Activated naive CD8-positive, alpha-beta T cell (primary cell): ENCODE data around the gene AFDN.

Experiments used
- H3K27ac Mint-ChIP-seq: one replicate; pipeline ENCODE4 v1.8.0; 2021; ENCODE audit warnings: mixed read lengths
- H3K27me3 Mint-ChIP-seq: one replicate; pipeline ENCODE4 v1.8.0; 2021; ENCODE audit warnings: mixed read lengths
- H3K36me3 Mint-ChIP-seq: one replicate; pipeline ENCODE4 v1.8.0; 2021; ENCODE audit warnings: mixed read lengths
- H3K4me1 Mint-ChIP-seq: one replicate; pipeline ENCODE4 v1.8.0; 2021; ENCODE audit warnings: low read depth, mixed read lengths
- H3K4me3 Mint-ChIP-seq: one replicate; pipeline ENCODE4 v1.8.0; 2021; ENCODE audit warnings: mild to moderate bottlenecking, mixed read lengths
- H3K9me3 Mint-ChIP-seq: one replicate; pipeline ENCODE4 v1.8.0; 2021; ENCODE audit warnings: low read depth, mixed read lengths

Gene AFDN

DNA sequence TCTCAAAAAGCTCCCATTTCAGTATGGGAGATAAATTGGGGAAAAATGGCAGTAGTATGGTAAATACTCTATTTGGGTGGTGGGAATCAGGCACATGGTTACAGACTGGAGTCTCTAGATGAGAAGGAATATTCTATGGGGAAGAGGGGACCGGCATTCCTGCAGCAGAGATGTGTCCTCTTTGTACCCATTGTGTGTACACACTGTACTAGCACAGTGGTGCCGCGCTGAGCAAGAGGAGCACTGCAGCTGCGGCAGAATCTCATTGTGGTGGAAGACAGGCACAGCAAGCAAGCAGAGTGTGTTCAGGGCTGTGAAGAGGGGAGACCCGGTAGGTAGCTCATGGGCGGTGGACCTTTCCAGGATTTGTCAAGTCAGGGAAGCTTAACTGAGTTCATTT lies 13.0 kb downstream of the AFDN start:
- Mint-ChIP-seq H3K27ac (no peak overlapping the region), H3K4me3 (no peak overlapping the region), H3K36me3 (no peaks in the 10 kb centered on the region), H3K9me3 (no peaks in the 10 kb centered on the region), H3K4me1 (no peaks in the 10 kb centered on the region), H3K27me3 (peaks cover 20% of the 10 kb centered on the region)

DNA sequence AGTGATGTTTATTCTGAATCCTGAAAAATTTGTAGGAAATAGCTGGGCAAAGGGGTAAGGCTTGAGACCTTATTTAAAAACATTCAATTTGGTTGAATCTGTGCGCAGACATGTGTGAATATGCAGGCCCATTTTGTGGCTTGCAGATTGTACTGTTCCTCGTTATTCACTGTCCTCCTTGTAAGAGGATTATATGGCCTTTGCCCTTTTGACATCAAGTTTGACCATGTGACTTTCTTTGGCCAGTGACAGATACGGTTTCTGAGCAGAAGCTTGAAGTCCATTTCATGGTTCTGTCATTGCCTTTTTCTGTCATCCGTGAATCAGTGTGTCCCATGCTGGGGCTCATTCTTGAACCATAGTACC lies 13.4 kb downstream of the AFDN start:
- Mint-ChIP-seq H3K27ac (no peak overlapping the region), H3K4me3 (no peak overlapping the region), H3K27me3 (peaks cover 17% of the 10 kb centered on the region), H3K4me1 (no peaks in the 10 kb centered on the region), H3K9me3 (no peaks in the 10 kb centered on the region), H3K36me3 (no peaks in the 10 kb centered on the region)

DNA sequence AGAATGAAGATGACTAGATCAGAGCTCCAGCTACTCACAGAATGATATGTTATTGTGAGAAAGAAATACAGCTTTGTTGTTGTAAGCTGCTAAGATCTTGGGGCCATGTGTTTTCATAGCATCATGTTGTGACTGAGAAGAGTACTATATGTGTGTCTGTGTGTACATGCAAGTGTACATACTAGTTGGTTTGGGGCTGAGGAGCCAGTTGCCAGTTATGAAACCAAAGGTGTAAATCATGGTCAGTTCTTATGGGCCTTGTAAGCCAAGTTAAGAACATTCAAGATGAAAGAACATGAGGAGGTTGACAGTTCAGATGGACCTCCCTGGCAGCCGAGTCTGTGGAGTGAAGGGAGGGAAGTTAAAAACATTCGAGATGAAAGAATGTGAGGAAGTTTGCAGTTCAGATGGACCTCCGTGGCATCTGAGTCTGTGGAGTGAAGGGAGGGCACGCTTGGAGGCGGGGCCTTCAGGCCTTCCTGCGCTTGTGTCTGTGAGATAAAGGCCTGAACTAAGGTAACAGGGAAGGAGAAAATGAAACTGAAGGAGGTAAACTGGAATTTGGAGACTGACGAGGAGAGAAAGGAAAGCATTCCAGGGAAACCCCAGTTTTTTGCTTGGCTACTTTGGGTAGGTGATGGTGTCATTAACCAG lies 13.9 kb downstream of the AFDN start:
- H3K36me3 Mint-ChIP-seq, result no peaks in the 10 kb centered on the region
- H3K27me3 Mint-ChIP-seq, result peaks cover 16% of the 10 kb centered on the region
- H3K4me1 Mint-ChIP-seq, result no peaks in the 10 kb centered on the region
- no peak overlapping the region for H3K4me3 Mint-ChIP-seq
- H3K9me3 Mint-ChIP-seq, result no peaks in the 10 kb centered on the region
- no peak overlapping the region for H3K27ac Mint-ChIP-seq

DNA sequence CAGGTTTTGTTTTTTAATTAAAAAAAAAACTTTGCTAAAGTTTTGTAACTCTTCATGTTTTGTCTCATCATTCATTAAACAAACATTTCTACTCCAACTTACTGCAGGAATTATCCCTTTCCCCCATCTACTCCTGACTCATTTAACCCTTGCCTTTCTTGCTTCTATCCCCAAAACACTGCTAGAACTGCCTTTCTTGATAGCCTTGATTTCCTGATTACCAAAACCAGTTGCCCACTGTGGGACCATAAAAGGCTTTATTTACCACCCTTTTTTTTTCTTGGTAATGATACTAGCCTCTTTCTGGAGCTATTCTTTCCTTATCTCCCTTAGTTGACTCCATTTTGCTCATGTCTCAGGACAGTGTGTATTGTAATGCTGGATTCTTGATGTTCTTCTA lies 15.3 kb downstream of the AFDN start:
- Mint-ChIP-seq H3K27me3 (peaks cover 15% of the 10 kb centered on the region), H3K4me3 (no peak overlapping the region), H3K4me1 (no peaks in the 10 kb centered on the region), H3K27ac (no peak overlapping the region), H3K9me3 (no peaks in the 10 kb centered on the region), H3K36me3 (no peaks in the 10 kb centered on the region)

DNA sequence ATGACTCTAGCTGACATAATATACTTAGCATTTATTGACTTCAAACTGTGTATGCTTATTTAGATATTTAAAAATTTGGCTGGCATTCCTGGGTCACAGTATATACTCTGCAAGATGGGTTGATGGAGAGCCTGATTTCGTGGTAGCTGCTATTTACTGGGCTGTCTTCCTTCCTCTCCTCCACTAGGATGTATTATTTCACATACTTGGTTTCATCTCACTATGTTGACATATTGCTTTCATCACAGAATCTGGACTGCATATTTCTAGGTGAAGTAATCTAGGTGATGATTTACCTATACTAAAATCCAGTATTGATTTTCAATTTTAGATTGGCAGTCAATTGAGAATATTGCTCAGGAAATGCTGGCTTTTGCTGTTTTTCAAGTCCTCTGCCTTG lies 15.7 kb downstream of the AFDN start:
- no peaks in the 10 kb centered on the region for H3K9me3 Mint-ChIP-seq
- no peaks in the 10 kb centered on the region for H3K4me1 Mint-ChIP-seq
- H3K27me3 Mint-ChIP-seq, result peaks cover 19% of the 10 kb centered on the region
- no peak overlapping the region for H3K27ac Mint-ChIP-seq
- no peak overlapping the region for H3K4me3 Mint-ChIP-seq
- peaks cover 4% of the 10 kb centered on the region for H3K36me3 Mint-ChIP-seq

DNA sequence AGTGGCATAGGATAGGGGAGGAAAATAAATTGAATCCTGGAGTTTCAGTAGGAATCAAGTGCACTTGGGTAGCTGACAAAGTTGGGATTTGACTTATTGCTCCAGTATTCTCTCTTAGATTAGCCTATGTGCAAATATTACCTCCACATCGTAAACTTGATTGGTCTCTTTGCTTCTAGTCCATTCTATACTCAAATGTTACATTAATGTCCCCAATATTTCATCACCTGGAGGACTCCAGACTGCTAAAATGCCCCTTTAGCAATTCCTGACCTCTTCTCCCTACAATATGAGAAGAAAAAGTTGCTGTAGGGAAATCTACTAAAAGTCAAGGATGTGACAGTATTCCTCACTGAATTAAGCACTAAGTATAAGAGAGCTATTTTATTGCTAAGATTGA lies 16.3 kb downstream of the AFDN start:
- no peak overlapping the region for H3K4me3 Mint-ChIP-seq
- H3K36me3 Mint-ChIP-seq, result peaks cover 4% of the 10 kb centered on the region
- H3K27ac Mint-ChIP-seq, result no peak overlapping the region
- H3K9me3 Mint-ChIP-seq, result no peaks in the 10 kb centered on the region
- peaks cover 20% of the 10 kb centered on the region for H3K27me3 Mint-ChIP-seq
- H3K4me1 Mint-ChIP-seq, result no peaks in the 10 kb centered on the region

DNA sequence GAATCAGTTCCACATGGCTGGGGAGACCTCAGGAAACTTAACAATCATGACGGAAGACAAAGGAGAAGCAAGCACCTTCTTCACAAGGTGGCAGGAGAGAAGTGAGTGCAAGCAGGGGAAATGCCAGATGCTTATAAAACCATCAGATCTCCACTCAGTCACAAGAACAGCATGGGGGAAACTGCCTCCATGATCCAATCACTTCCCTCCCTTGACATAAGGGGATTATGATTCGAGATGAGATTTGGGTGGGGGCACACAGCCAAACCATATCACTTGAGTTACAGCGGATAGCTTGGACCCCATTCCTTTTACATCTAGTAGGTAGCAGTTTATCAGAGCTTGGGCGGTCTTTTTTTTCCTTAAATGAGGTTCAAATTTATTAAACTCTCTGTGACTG lies 19.1 kb downstream of the AFDN start:
- Mint-ChIP-seq H3K9me3 (no peaks in the 10 kb centered on the region), H3K27ac (no peak overlapping the region), H3K4me3 (no peak overlapping the region), H3K27me3 (peaks cover 18% of the 10 kb centered on the region), H3K36me3 (peaks cover 4% of the 10 kb centered on the region), H3K4me1 (no peaks in the 10 kb centered on the region)

DNA sequence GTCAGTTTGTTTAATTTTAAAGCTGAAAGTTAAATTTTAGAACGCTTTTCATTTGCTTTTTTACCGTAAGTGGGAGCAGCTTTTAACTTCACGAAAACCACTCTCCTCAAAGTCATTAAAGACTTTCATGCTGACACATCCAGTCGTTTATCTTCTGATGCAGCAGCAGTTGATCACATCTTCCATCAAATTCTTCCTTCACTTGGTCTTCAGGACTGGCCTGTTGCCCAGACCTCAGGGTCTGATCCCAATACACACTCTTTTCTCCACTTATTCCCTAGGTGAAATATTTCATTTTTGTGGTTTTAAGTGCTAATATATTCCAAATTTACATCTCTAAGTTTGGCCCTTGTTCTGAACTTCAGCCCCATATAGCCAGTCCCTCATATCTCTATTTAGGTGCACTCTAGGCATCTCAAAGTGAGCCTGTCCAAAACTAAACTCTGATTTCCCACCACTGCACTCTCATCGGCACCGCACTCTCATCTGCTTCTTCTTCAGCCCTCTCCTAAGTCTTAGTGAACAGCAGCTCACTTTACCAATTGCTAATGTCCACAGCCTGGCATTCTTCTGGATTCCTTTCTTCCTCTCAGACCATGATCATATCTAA lies 20.4 kb downstream of the AFDN start:
- H3K36me3 Mint-ChIP-seq, result peaks cover 4% of the 10 kb centered on the region
- H3K9me3 Mint-ChIP-seq, result no peaks in the 10 kb centered on the region

DNA sequence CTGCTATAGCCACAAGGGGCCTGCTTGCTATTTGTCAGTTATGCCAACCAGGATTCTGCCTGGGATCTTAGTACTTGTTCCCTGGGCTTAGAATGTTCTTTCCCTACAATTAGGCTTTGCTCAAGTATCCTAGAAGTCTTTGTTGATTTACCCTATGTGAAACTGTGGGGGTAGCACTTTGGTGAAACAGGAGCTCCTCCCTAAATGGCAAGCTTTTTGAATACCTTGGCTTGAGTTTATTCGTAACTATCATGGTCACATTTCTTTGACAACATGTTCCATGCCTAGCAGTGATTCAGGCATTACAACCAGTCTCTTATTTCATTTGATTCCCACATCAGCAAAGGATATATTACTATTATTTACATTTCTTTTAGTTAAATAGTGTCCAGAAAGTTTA lies 21.2 kb downstream of the AFDN start:
- Mint-ChIP-seq H3K36me3 (peaks cover 4% of the 10 kb centered on the region), H3K27ac (no peak overlapping the region), H3K4me1 (peaks cover 1% of the 10 kb centered on the region), H3K9me3 (no peaks in the 10 kb centered on the region), H3K27me3 (peaks cover 20% of the 10 kb centered on the region), H3K4me3 (no peak overlapping the region)

More for the DNA sequence above, 20.4 kb downstream of the AFDN start:
- no peak overlapping the region for H3K27ac Mint-ChIP-seq
- H3K4me1 Mint-ChIP-seq, result peaks cover 1% of the 10 kb centered on the region
- no peak overlapping the region for H3K4me3 Mint-ChIP-seq
- H3K27me3 Mint-ChIP-seq, result peaks cover 19% of the 10 kb centered on the region

DNA sequence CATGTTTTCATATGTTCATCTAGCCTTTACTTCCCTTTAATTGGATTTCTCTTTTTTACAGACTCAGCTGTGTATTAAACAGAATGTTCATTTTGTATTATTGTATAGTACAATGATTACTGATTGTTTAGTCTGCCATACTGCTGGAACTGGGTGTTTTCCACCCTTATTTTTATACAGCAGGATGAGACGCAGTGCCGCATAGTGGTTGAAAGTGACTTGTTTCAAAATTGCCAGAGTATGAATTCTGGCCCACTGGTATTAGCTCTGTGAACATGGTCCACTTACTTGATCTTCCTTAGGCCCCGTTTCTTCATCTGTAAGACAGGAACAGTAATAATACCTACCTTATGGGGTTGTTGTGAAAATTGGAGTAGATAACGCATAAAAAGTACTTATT lies 22.1 kb downstream of the AFDN start:
- peaks cover 19% of the 10 kb centered on the region for H3K27me3 Mint-ChIP-seq
- peaks cover 1% of the 10 kb centered on the region for H3K4me1 Mint-ChIP-seq
- H3K27ac Mint-ChIP-seq, result no peak overlapping the region
- H3K36me3 Mint-ChIP-seq, result peaks cover 4% of the 10 kb centered on the region
- no peak overlapping the region for H3K4me3 Mint-ChIP-seq
- H3K9me3 Mint-ChIP-seq, result no peaks in the 10 kb centered on the region

DNA sequence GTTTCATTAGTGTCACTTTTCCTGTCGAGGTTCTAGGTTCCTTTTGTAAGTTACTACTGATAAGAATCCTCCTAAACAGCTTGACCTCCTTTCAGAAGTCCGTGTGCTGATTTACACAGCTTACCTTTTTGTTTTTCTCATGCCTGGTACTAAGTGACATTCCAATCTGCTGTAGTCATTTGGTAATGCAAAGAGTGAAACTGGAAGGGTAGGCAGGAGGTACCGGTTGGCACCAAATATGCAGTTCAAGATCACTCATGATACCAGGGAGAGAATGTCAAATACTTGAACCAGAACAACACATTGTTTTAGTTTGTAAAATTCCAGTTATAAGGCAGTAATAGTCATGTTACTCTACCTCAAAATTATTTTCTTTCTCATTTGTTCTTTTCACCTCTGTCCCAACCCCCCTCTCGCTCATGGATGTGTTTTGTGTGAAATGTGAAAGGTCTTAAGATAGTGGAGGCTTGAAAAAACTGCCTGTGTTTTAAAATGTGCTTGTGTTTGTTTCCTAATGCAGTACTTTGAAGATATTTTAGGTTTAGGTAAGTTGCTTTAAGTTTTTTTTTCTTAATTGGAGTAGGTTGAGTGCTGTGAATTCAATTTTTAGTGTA lies 23.2 kb downstream of the AFDN start:
- Mint-ChIP-seq H3K36me3 (peaks cover 4% of the 10 kb centered on the region), H3K4me3 (no peak overlapping the region), H3K27ac (no peak overlapping the region), H3K27me3 (peaks cover 23% of the 10 kb centered on the region), H3K9me3 (no peaks in the 10 kb centered on the region), H3K4me1 (peaks cover 1% of the 10 kb centered on the region)

DNA sequence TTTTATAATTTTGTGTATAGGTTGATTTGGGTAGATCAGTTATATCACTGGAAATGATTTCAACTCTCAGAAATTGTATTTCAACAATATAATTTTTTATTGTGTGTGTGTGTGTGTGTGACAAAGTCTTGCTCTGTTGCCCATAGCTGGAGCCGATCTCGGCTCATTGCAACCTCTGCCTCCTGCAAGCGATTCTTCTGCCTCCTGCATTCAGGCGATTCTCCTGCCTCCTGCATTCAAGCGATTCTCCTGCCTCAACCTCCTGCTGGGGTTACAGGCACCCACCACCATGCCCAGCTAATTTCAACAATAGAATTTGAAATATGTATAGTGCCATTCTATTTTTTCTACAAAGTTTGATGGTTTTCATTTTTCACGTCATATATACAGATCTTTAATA lies 24.1 kb downstream of the AFDN start:
- Mint-ChIP-seq H3K4me1 (peaks cover 1% of the 10 kb centered on the region), H3K27ac (no peak overlapping the region), H3K4me3 (no peak overlapping the region), H3K9me3 (no peaks in the 10 kb centered on the region), H3K27me3 (peaks cover 21% of the 10 kb centered on the region), H3K36me3 (peaks cover 4% of the 10 kb centered on the region)

DNA sequence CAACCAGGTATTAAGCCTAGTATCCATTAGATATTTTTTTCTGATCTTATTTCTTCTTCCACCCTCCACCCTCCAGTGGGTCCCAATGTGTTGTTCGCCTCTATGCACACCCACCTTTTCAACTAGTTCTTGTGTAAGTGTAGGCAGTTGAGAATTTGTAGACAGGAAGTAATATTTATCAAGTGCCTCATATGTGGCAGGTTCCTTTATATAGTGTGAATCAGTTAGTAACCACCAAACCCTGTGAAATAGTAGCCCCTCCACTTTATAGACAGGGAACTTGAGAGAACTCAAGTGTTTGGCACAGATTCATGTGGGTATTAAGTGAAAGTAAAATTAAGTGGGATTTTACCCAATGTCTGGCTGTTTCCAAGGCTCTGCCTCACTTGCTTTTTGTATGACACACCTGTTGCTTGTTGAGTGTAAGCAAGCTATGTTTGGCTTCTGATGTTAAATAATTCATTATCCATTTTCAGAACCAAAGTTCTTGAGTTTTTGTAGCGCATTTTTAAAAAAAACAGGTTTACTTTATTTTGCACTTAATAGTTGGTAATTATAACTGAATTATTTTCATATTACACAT lies 24.8 kb downstream of the AFDN start:
- no peak overlapping the region for H3K27ac Mint-ChIP-seq
- H3K36me3 Mint-ChIP-seq, result peaks cover 4% of the 10 kb centered on the region
- H3K4me1 Mint-ChIP-seq, result peaks cover 1% of the 10 kb centered on the region
- no peak overlapping the region for H3K4me3 Mint-ChIP-seq
- H3K9me3 Mint-ChIP-seq, result no peaks in the 10 kb centered on the region
- peaks cover 18% of the 10 kb centered on the region for H3K27me3 Mint-ChIP-seq

DNA sequence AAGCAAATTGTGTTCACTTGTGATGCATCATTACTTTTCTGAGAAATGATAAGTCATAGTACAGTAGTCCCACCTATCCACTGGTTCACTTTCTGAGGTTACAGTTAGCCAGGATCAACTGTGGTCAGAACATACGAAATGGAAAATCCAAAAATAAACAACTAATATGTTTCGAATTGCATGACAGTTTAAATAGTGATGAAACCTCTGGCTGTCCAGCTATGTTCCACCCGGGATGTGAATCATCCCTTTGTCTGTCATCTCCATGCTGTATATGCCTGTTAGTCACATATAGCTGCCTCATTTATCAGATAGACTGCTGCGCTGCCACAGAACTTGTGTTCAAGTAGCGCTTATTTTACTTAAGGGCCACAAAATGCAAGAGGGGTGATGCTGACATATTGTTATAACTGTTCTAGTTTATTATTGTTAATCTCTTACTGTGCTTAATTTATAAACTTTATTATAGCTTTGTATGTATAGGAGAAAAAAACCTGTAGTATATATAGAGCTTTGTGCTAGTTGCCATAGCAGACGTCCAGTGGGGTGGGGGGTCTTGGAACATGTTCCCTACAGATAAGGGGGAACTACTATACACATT lies 29.2 kb downstream of the AFDN start:
- no peaks in the 10 kb centered on the region for H3K36me3 Mint-ChIP-seq
- H3K27ac Mint-ChIP-seq, result no peak overlapping the region
- no peak overlapping the region for H3K4me3 Mint-ChIP-seq
- H3K27me3 Mint-ChIP-seq, result peaks cover 15% of the 10 kb centered on the region
- peaks cover 4% of the 10 kb centered on the region for H3K9me3 Mint-ChIP-seq
- H3K4me1 Mint-ChIP-seq, result peaks cover 3% of the 10 kb centered on the region

DNA sequence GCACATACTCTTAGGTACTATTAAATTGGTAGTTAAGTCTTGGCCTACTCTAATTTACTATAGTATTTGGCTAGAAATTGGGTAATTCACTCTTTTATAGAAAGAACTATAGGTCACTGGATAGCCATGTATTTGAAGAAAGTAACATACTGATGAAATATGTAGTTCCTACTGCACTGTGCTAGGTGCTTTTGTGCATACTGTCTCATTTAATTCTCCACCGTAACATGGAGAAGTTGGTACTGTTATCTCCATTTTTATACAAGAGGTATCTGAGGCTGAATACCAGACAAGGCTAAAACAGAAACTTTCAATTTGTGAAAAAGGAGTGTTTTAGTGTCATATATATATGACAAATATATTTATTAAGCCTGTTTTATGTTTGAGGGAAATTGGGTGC lies 29.8 kb downstream of the AFDN start:
- Mint-ChIP-seq H3K4me1 (peaks cover 2% of the 10 kb centered on the region), H3K9me3 (peaks cover 4% of the 10 kb centered on the region), H3K4me3 (no peak overlapping the region), H3K27ac (no peak overlapping the region), H3K36me3 (no peaks in the 10 kb centered on the region), H3K27me3 (peaks cover 14% of the 10 kb centered on the region)
